Parathyroid adenoma (tissue), 2 donors: ENCODE results near the gene CACHD1.

Experiments
- H2AFZ ChIP-seq: fragments of 300-600 bp; sonication (generic); one replicate; pipeline ENCODE4 v1.7.0; 2017; ENCODE audit warnings: antibody characterized with exemption, mild to moderate bottlenecking
- H3K27ac ChIP-seq: fragments of 300-600 bp; sonication (generic); one replicate; pipeline ENCODE4 v1.7.0; 2017
- H3K27me3 ChIP-seq: fragments of 300-600 bp; sonication (generic); one replicate; pipeline ENCODE4 v1.7.0; 2017; ENCODE audit warnings: low read length; ENCODE audit not compliant: control insufficient read depth, insufficient read depth
- H3K36me3 ChIP-seq: fragments of 300-600 bp; sonication (generic); one replicate; pipeline ENCODE4 v1.7.0; 2017; ENCODE audit warnings: low read length; ENCODE audit not compliant: control insufficient read depth, insufficient read depth
- H3K4me1 ChIP-seq: fragments of 300-600 bp; sonication (generic); one replicate; pipeline ENCODE4 v1.7.0; 2017; ENCODE audit warnings: control low read depth
- H3K4me2 ChIP-seq: fragments of 300-600 bp; sonication (generic); one replicate; pipeline ENCODE4 v1.7.0; 2017; ENCODE audit warnings: low read length
- H3K4me3 ChIP-seq: fragments of 300-600 bp; sonication (generic); one replicate; pipeline ENCODE4 v1.7.0; 2017; ENCODE audit warnings: low read depth, low read length
- H3K79me2 ChIP-seq: fragments of 300-600 bp; sonication (generic); one replicate; pipeline ENCODE4 v1.7.0; 2017; ENCODE audit warnings: control low read depth
- H3K9ac ChIP-seq: fragments of 300-600 bp; sonication (generic); one replicate; pipeline ENCODE4 v1.7.0; 2017; ENCODE audit warnings: mild to moderate bottlenecking
- H3K9me3 ChIP-seq: fragments of 300-600 bp; sonication (generic); one replicate; pipeline ENCODE4 v1.7.0; 2017; ENCODE audit warnings: low read length; ENCODE audit not compliant: control insufficient read depth
- CTCF ChIP-seq: fragments of 300-600 bp; sonication (generic); IDR thresholded peaks from one replicate; pipeline ENCODE4 v1.7.0; 2017; ENCODE audit warnings: antibody characterized with exemption, mild to moderate bottlenecking
- donor health status: primary hyperparathyroidism.

The CACHD1 gene

DNA sequence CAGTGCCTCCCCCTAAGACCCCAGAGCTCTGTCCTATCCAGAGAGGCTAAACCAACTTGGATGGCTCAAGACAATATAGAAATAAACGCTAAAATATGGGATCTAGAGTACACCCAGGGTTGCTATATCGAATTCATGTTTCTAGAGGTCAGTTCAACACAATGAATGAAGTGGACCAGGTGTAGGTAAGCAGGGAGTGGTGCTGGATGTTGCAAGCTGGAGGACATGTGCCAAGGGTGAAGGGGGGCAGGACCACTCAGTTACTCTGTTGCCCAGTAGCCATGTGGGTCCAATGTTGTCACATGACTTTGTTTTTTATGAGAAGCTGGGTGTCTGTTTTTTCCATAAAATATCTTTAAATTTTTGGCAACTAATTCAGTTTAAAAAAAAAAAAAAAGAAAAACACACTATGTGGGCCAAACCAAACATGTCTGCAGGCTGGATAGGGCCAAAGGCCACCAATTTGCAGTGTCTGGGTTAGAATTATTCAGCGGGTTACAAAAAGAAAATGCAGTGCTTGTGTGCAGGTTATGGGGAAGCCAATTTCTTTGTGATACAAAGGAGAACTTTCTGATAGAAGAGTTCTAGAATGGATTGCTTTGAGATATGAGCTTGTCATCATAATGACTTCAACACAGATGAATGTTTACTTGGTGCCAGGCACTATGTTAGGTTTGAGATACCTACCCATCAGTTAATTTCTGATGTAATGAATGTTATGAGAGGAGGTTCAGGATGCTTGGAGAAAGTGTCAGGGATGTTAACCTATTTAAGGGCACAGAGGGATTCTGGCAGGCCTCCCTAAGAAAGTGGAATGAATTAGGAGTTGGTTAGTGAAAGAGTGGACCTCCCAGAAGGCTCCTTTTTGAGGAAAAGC is 8.9 kb downstream of the CACHD1 start:
- Histone ChIP-seq H3K36me3 (no peaks in the 10 kb centered on the region), H3K27me3 (no peaks in the 10 kb centered on the region), H3K79me2 (peaks cover 19% of the 10 kb centered on the region), H3K4me1 (peaks cover 4% of the 10 kb centered on the region), H3K27ac (no peak overlapping the region), H3K4me2 (no peak overlapping the region), H2AFZ (no peak overlapping the region), H3K9me3 (no peaks in the 10 kb centered on the region), H3K4me3 (no peak overlapping the region), H3K9ac (no peak overlapping the region)
- no peak for TF ChIP-seq CTCF

DNA sequence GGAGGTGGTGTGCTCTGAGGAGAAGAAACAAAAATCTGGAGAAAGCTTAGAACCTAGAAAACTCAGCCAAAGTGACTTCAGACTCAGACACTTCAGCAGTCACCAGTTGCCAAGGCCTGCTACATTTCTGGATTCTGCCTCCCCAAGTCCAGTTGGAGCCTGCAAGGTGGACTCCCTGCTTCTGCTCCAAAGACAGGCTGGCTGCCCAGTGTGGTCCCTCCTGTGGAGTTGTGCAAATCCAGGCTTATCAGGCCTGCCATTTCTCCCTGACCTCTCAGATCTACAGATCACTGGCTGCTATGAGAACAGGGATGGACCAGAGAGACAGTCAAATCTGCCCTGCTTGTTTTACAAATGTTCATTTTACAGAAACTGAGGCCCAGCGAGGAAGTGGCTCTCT is 9.9 kb downstream of the CACHD1 start:
- Histone ChIP-seq H3K79me2 (peaks cover 23% of the 10 kb centered on the region), H3K9me3 (no peaks in the 10 kb centered on the region), H3K4me1 (peaks cover 4% of the 10 kb centered on the region), H3K27ac (no peak overlapping the region), H2AFZ (no peak overlapping the region), H3K9ac (no peak overlapping the region), H3K36me3 (no peaks in the 10 kb centered on the region), H3K4me3 (no peak overlapping the region), H3K4me2 (no peak overlapping the region), H3K27me3 (no peaks in the 10 kb centered on the region)
- TF ChIP-seq CTCF = no peak

DNA sequence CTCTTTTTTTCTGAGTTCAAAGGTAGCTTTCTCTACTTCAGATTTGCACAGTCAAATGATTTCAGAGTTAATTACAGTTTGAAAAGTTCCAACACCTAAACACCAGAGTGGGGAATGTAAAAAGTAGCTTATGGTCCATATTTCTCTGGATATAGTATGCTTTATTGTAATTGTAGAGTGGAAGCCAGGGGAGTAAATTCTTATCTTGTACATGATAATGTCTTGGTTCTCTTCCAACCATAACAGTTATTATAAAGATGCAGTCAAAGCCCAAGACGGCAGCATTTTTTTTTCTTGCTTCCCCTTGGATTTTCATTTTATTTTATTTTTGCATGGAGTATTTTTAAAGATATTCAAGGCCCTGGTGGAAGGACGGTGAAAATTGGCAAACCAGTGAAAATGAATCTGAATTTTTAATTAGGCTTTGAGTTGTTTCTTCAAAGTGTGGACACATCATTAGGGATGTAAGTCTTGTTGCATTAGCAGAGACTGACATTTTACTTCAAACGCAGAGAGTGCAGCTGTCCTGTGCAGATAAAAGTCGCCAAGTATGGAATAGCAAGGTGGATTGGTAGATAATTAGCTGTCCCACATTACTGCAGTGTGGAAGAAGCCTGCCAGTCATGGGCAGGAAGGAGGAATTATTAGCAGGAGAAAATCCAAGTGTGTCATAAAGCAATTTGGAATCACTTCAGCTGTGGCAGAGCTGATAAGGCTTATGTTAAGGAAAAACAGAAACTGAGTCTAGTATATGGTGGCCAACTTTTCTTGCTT is 11.3 kb downstream of the CACHD1 start:
- Histone ChIP-seq H3K27me3 (no peaks in the 10 kb centered on the region), H3K4me1 (peaks cover 4% of the 10 kb centered on the region), H3K9me3 (no peaks in the 10 kb centered on the region), H3K27ac (no peak overlapping the region), H3K36me3 (no peaks in the 10 kb centered on the region), H2AFZ (no peak overlapping the region), H3K9ac (no peak overlapping the region), H3K79me2 (peaks cover 23% of the 10 kb centered on the region), H3K4me2 (no peak overlapping the region), H3K4me3 (no peak overlapping the region)
- no peak for TF ChIP-seq CTCF

DNA sequence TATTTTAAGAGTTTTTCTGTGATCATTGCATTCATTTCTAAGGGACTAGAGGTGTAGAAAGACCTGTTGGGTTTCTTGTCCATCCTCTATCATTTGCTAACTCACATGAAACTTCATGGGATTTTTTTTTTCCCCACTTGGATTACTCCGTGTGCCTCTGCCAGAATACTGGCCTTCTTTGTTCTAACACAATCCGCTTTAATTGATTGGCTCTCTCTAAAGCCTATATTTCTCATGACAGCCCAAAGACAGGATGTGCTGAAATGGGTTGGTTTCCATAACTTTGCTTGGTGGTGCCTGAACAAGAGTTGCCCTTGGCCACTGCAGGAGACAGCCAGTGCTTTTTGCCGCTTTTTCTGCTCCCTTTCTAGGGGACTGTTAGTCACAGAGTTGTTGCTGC is 12.2 kb downstream of the CACHD1 start:
- peaks cover 29% of the 10 kb centered on the region for H3K79me2 ChIP-seq
- H2AFZ ChIP-seq = no peak overlapping the region
- H3K4me3 ChIP-seq = no peak overlapping the region
- H3K36me3 ChIP-seq = no peaks in the 10 kb centered on the region
- no peaks in the 10 kb centered on the region for H3K9me3 ChIP-seq
- H3K9ac ChIP-seq = no peak overlapping the region
- no peak for TF ChIP-seq CTCF
- H3K4me1 ChIP-seq = peaks cover 4% of the 10 kb centered on the region
- H3K27ac ChIP-seq = no peak overlapping the region
- H3K4me2 ChIP-seq = no peak overlapping the region
- no peaks in the 10 kb centered on the region for H3K27me3 ChIP-seq
